HPDE6-E6E7 (cell line): ENCODE results near the gene PGD.
"Not testable (repeated sequence)": the region's sequence is repeated elsewhere in the genome, so short reads cannot be mapped to it uniquely, and the experiment has no call there.

Experiments used
- DNase-seq: peaks from one replicate; pipeline ENCODE4 v3.0.0; 2011; ENCODE audit warnings: missing footprints; ENCODE audit errors: extremely low spot score

PGD gene

DNA sequence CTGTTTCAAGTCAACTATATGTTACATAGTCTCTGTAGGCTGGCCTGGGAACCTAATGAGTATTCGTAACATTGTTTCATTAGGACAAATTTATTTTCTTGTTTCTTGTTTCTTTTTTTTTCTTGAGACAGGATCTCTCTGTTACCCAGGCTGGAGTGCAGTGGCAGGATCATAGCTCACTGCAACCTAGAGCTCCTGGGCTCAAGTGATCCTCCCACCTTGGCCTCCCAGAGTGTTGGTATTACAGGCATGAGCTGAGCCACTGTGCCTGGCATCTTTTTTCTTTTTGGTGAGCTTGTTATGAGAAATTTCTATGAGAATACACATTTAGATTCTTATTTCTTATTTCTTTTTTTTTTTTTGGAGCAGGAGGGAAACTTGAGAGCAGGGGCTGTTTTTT lies 38.2 kb downstream of the PGD start:
- no peak for DNase-seq

DNA sequence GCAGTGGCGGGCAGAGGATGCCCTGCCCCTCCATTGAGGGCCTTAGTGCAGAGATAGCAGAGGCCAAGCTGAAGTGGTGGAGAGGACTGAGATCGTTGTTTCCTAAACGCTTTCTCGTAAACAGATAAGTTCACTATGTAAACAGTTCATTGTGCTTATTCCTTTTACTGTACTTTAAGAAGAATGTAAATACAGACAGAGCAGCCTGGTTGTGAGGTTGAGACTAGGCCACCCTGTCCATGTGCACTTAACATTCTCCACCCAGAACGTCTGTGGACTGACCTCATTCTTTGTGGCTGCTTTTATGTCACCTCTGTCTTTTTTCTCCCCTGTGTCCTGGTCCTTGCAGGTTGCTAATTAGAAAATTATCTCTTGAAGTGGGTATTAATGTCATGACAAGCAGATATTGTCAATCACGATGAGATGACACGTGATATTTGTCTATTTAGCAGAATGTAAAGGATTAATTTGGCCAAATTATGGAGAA lies 39.9 kb downstream of the PGD start:
- no peak for DNase-seq

DNA sequence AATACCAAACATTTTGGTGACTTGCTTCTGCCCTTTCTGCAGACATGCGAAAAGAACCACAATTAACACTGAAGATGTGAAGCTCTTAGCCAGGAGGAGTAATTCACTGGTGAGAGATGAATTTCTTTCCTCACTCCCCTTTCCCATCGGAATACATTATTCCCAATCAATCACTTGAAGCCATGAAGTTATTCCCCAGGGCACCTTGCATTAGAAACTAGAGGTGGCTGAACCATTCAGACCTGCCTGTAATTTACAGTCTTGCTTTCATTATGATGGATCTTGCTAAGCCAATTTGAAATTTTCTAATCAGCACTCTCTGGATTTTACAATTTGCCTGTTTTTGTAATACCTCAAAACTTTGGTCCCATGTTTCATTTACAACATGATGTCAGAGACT lies 41.4 kb downstream of the PGD start:
- DNase-seq, result no peak

DNA sequence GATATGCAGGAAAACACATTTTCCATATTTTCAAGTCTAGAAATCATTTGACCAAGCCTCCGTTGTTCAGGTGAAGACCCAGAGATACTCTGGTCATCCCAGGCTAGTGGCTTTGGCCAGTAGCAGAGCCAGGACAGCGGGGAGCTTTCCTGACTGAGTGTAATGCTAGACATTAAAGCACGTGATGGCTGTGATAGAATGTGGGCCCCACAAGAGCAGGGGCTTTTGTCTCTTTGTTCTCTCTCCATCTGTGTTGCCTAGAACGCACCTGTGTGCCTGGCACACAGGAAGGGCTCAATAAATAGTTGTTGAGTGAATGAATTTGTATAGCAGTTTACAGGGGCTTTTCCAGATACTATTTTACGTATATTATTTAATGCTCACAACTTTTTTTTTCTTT lies 41.9 kb downstream of the PGD start:
- no peak for DNase-seq

- no peak for DNase-seq
Measured at GRCh38 chr1:10444248-10444647, 45.4 kb downstream of the PGD start.

GRCh38 chr1:10444795-10445397 lies 46.0 kb downstream of the PGD start:
- no peak for DNase-seq

GRCh38 chr1:10446790-10447422 lies 48.0 kb downstream of the PGD start:
- DNase-seq, result no peak

GRCh38 chr1:10449751-10450150 lies 50.9 kb downstream of the PGD start, which contains the start of gene CORT:
TSS of gene CORT (plus strand) at chr1:10450031. CDS start at chr1:10450224, 193 bp downstream.
- DNase-seq, result no peak

- no peak for DNase-seq
Measured at GRCh38 chr1:10450156-10450814, 51.4 kb downstream of the PGD start.

- no peak for DNase-seq
Measured at GRCh38 chr1:10450836-10451235, 52.0 kb downstream of the PGD start.

- DNase-seq, result no peak
Measured at GRCh38 chr1:10451287-10451686, 52.4 kb downstream of the PGD start.

- DNase-seq, result no peak
Measured at GRCh38 chr1:10456048-10456447, 57.2 kb downstream of the PGD start.

DNA sequence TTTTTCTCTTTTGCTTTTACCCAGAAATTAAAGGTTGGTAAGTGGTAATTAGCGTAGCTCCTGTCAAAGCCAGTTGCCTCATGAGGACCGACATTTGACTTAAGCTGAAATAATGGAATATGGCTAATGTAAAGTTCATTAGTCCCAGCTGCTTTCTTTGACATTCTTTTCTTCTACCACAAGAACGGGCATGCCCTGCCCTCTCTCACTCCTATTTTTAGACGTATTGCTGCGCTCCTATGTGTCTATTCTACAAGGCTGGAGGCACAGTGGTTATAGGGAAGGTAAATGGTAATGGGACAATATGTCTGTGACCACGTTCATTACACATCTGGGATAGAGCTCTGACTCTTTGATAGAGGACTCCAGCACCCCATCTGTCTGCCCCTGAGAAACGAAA lies 57.8 kb downstream of the PGD start:
- DNase-seq, result peak; percentile 28

- DNase-seq, result not testable (repeated sequence)
Measured at GRCh38 chr1:10457462-10457861, 58.6 kb downstream of the PGD start.

GRCh38 chr1:10457875-10458274 lies 59.0 kb downstream of the PGD start:
- DNase-seq, result no peak

DNA sequence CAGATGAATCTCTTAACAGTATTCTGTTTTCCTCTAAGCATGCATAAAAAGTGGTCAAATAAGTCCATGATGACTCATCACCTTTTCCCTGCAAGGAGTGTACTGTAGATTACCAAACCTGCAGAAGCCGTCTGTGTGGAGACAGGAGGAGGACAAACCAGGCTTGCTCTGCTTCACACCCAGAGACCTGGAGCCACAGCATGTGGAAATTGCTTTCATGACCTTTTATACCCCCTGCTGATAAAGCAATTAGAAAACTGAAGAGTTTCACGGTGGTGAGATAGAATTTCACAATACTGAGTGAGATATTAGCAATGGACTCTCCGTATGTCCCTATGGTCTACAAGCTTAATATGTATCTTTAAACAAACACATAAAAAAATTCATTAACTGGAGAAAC lies 60.3 kb downstream of the PGD start:
- peak; percentile 80 for DNase-seq

DNA sequence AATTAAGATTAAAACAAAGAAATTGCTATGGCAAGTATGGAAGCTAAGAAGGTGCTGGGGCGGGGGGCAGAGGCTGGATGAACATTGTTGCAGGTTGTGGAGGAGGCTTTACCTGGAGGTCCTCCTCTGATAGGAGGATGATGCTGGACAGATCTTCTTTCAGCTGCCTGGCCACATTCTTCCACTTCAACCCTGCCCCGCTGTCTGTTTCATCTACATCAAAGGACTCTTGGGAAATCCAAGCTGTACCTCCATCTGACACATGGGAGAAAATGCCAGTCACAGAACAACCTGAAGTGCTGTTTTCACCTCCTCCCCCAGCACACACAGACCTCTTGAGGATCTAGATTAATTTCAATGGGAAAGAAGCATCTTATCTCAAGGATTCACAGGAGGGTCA lies 68.2 kb downstream of the PGD start:
- no peak for DNase-seq

DNA sequence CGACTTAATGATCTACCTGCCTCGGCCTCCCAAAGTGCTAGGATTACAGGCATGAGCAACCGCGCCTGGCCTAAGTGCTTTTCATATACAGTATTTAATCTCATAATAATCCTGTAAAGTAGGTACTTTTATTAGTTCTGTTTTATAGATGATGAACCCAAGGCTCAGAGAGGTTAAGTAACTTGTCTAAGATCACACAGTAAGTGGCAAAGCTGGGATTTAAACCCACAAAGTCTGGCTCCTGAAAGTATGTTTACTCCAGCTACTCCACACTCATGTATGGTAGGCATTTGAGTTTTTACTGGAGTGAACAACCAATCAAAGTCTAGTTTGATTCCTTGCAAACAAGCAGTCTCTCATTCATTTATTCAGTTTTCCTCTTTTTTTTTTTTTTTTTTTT lies 71.2 kb downstream of the PGD start:
- DNase-seq, result no peak
